ENCODE measurements around the gene FOXP1.

DNA sequence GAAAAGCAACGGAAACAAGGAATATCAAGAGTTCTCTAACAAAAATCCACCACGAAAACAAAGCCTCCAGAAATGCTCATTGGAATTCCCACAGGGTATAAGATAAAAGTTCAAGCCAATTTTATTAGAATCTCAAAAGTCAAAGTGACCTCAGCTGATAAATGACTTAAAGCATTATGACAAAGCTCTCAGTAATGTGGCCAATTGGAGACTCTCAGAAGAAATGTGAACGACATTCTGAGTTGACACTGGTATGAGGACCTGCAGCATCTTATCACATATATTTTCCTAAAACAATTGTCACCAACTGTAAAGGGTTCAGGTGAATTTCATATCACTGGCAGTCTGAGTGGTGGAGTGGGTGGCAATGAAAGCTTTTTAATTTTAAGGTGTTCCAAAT is 199.1 kb downstream of the FOXP1 start:
- TF ChIP-seq ZNF570 (CRISPR knock-in tag; IDR thresholded peaks at IDR 0.05; ENCODE audit: borderline replicate concordance) (no peak), EEA1 (CRISPR knock-in tag; IDR thresholded peaks at IDR 0.05; ENCODE audit: borderline replicate concordance) (no peak), RFX5 (IDR thresholded peaks at IDR 0.05; ENCODE audit: low read depth, low read length) (no peak), FOXC1 (CRISPR knock-in tag; IDR thresholded peaks at IDR 0.05; ENCODE audit: borderline replicate concordance) (no peak), POLR2A (IDR thresholded peaks at IDR 0.05; ENCODE audit: insufficient read depth in 1 of 2, low read depth in 2 of 2, low read length in 2 of 2) (no peak)
- TF ChIP-seq, protein P1, sequence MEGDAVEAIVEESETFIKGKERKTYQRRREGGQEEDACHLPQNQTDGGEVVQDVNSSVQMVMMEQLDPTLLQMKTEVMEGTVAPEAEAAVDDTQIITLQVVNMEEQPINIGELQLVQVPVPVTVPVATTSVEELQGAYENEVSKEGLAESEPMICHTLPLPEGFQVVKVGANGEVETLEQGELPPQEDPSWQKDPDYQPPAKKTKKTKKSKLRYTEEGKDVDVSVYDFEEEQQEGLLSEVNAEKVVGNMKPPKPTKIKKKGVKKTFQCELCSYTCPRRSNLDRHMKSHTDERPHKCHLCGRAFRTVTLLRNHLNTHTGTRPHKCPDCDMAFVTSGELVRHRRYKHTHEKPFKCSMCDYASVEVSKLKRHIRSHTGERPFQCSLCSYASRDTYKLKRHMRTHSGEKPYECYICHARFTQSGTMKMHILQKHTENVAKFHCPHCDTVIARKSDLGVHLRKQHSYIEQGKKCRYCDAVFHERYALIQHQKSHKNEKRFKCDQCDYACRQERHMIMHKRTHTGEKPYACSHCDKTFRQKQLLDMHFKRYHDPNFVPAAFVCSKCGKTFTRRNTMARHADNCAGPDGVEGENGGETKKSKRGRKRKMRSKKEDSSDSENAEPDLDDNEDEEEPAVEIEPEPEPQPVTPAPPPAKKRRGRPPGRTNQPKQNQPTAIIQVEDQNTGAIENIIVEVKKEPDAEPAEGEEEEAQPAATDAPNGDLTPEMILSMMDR (CRISPR knock-in tag; IDR thresholded peaks at IDR 0.05) = no peak
